BJ (cell line): ENCODE data around the gene SYCE1. TPM values are rescaled to one million over a fixed set of nuclear protein-coding genes. Genes with fewer than 3 reads are reported as not detected.
"Not testable (repeated sequence)": the region's sequence is repeated elsewhere in the genome, so short reads cannot be mapped to it uniquely, and the experiment has no call there.

Experiments used
- CTCF ChIA-PET: fragments of 350-600 bp; formaldehyde crosslinking; extraction: SDS; loops from one replicate; lab custom pipeline; 2021; ENCODE audit warnings: antibody characterized with exemption, inconsistent platforms; lab: Yijun Ruan, JAX
- POLR2A ChIA-PET: fragments of 300-600 bp; sonication (Branson Sonifier 250); formaldehyde crosslinking; extraction: SDS; loops from one replicate; lab custom pipeline; 2021; ENCODE audit warnings: antibody characterized with exemption; lab: Charles Lee
- DNase-seq: peaks from one replicate; pipeline ENCODE4 v3.0.0-alpha.2; 2011; ENCODE audit warnings: low read depth
- H3K27me3 ChIP-seq: 2 replicates; pipeline ENCODE4 v1.6.0; 2011; ENCODE audit warnings: low read length; ENCODE audit not compliant: control insufficient read depth, insufficient read depth
- H3K36me3 ChIP-seq: 2 replicates; pipeline ENCODE4 v1.5.1; 2011; ENCODE audit warnings: low read length; ENCODE audit not compliant: control insufficient read depth, insufficient read depth
- H3K4me3 ChIP-seq: 2 replicates; pipeline ENCODE4 v1.5.1; 2011; ENCODE audit warnings: low read depth, mild to moderate bottlenecking, control low read depth, low read length
- CTCF ChIP-seq: IDR thresholded peaks from 2 replicates; pipeline ENCODE4 v1.5.1; 2011; ENCODE audit warnings: low read depth, mild to moderate bottlenecking, control low read depth, inconsistent platforms, low read length, moderate library complexity; ENCODE audit not compliant: insufficient read depth
- polyA plus RNA-seq: library from polyadenylated mRNA; depleted of rRNA; stranded (reverse); fragments of >200 nt; gene quantifications from 2 replicates; pipeline ENCODE4 v1.2.3, GENCODE V29; 2011

The SYCE1 gene
- polyA plus RNA-seq, 1 experiment, result 0.94 TPM

DNA sequence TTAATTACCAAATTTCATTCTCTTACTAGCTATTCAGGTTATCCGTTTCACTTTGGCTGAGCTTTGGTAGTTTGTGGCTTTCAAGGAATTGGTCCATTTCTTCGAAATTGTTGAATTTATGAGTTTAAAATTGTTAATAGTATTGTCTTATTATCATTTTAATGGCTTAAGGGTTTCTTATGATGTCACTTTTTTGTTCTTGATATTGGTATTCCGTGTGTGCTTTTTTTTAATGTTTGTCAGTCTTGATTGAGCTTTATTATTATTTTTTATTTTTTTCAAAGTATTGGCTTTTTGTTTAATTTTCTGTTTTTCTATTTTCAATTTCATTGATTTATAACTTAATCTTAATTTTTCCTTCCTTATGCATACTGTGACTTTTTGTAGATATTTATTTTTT, 35.3 kb upstream of the SYCE1 start:
- ChIA-PET CTCF (interaction anchor here (1.2 kb wide), 1 partner anchor 8 kb away, joined by 8 read pairs; no protein-coding TSS in a partner anchor), POLR2A (no interaction called here)
- TF ChIP-seq CTCF, result no peak
- DNase-seq, result no peak
- H3K36me3 ChIP-seq, result no peaks in the 10 kb centered on the region
- no peak overlapping the region for H3K4me3 ChIP-seq
- H3K27me3 ChIP-seq, result no peaks in the 10 kb centered on the region

- H3K4me3 ChIP-seq, H3K27me3 ChIP-seq, POLR2A ChIA-PET, H3K36me3 ChIP-seq, DNase-seq: not testable (repeated sequence)
- CTCF ChIA-PET, result interaction anchor here (1.2 kb wide), 1 partner anchor 9 kb away, joined by 8 read pairs; no protein-coding TSS in a partner anchor
Measured at GRCh38 chr10:133599869-133600268, 34.5 kb upstream of the SYCE1 start.

- CTCF ChIA-PET, result no interaction called here
- no peak for DNase-seq
- TF ChIP-seq CTCF, result no peak
- Histone ChIP-seq H3K4me3 (no peak overlapping the region), H3K27me3 (0 out of 2 replicates have a peak, but pooled peaks cover 3% of the 10 kb centered on the region), H3K36me3 (no peaks in the 10 kb centered on the region)
- POLR2A ChIA-PET, result no interaction called here
Measured at GRCh38 chr10:133592716-133593115, 27.3 kb upstream of the SYCE1 start.

DNA sequence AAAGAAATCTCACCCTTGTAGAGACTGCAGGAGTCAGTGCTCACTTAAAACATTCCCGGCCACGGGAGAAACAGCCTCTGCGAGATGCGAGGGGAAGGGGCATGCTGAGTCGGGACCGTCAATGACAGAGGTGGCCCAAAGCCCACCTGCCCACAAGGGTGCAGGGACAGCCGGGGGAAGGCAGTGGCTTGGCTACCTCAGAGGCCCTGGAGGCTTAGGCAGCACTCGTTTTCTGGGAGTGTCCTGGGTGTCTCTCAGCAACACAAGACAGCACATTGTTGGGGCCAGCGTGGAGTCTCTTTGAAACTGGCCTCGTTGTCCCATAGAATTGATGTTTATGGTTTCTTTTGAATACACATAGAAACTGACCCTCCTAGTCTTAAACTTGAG, 25.6 kb upstream of the SYCE1 start:
- CTCF ChIA-PET, result no interaction called here
- H3K27me3 ChIP-seq, result 0 out of 2 replicates have a peak, but pooled peaks cover 3% of the 10 kb centered on the region
- TF ChIP-seq CTCF, result no peak
- H3K4me3 ChIP-seq, result no peak overlapping the region
- POLR2A ChIA-PET, result no interaction called here
- no peaks in the 10 kb centered on the region for H3K36me3 ChIP-seq
- no peak for DNase-seq

- TF ChIP-seq CTCF, result no peak
- CTCF ChIA-PET, result no interaction called here
- H3K27me3 ChIP-seq, result 0 out of 2 replicates have a peak, but pooled peaks cover 3% of the 10 kb centered on the region
- no peak for DNase-seq
- POLR2A ChIA-PET, result no interaction called here
- H3K4me3 ChIP-seq, result no peak overlapping the region
- no peaks in the 10 kb centered on the region for H3K36me3 ChIP-seq
Measured at GRCh38 chr10:133590226-133590969, 25.0 kb upstream of the SYCE1 start.

DNA sequence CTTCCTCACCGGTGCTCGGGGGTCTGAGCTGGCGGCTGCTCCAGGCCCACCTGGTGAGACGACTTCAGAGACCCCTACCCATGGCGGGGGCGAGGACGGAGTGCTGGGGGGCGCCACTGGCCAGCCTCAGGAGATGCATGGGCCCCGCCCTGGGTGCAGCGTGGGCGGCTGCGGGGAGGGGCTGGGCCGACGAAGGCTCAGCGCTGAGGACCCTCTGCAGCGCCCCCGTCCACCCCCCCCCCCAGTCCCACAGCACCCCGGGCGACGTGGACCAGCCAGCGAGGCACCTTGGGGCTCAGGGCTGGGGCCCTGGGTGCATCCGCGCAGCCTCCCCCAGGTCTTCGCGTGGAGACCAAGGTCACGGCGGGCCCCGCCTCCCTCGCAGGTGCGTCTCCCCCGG, 11.7 kb upstream of the SYCE1 start:
- CTCF ChIA-PET, POLR2A ChIA-PET, H3K27me3 ChIP-seq, DNase-seq, H3K4me3 ChIP-seq, H3K36me3 ChIP-seq: not testable (repeated sequence)

DNA sequence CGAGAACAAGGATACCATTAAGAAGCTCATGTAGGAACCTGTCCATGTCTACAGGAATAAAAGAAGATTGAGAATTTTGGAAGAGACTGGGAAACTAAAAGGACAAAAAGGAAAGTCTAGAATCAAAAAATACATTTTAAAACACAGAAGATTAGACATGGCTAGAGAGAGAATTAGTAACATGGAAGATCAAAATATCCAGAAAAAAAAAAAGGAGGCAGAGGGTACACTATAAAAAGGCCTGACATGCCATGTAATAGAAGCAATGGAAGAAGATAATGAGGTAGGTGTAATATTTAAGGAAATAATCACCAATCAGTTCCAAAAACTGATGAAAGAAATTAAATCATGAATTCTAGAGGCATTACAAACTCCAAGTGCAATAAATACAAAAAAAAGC, 8.1 kb upstream of the SYCE1 start:
- H3K36me3 ChIP-seq, POLR2A ChIA-PET, H3K27me3 ChIP-seq, H3K4me3 ChIP-seq, DNase-seq: not testable (repeated sequence)
- CTCF ChIA-PET, result interaction anchor here (0.6 to 1.7 kb wide), 3 partner anchors 135 to 263 kb away, joined by 3 to 6 read pairs (median 4); no protein-coding TSS in a partner anchor

DNA sequence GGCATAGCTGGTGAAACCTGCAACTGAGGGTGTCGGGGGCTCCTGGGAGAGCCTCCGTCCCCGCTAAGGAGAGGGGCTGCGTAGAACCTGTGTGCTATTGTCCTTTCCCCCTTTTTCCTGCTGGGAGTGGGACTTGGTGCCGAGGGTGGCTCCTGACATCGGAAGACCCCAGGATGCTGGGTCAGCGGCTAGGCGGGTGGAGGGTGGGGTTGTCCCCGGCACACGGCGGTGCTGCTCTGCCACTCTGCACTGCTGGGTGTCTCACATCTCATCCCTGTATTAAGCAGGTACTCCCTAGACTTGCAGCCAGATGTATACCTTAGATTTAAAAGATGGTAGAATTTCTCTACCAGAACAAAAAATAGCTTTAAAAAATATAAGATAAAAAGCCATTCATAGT, 6.7 kb upstream of the SYCE1 start:
- H3K27me3 ChIP-seq, POLR2A ChIA-PET, DNase-seq, H3K4me3 ChIP-seq, H3K36me3 ChIP-seq: not testable (repeated sequence)
- CTCF ChIA-PET, result interaction anchor here (1.7 kb wide), 1 partner anchor 135 kb away, joined by 6 read pairs; no protein-coding TSS in a partner anchor

- H3K27me3 ChIP-seq, POLR2A ChIA-PET, DNase-seq, CTCF ChIA-PET, H3K4me3 ChIP-seq, H3K36me3 ChIP-seq: not testable (repeated sequence)
Measured at GRCh38 chr10:133569801-133570200, 4.4 kb upstream of the SYCE1 start.
